HL-60/S4 treated with phorbol 12-myristate 13-acetate at 8.2 ng/mL for 4 days and 3 days (cell line): ENCODE data around the gene ZNF100.
"Not testable (repeated sequence)": the region's sequence is repeated elsewhere in the genome, so short reads cannot be mapped to it uniquely, and the experiment has no call there.

ENCODE experiments used
- in situ Hi-C: fragments of 300-500 bp; cut with MboI; formaldehyde crosslinking; loops from 2 replicates; pipeline ENCODE4 v1.15.0; 2022; ENCODE audit warnings: low sequenced_read_pairs

Gene ZNF100

DNA sequence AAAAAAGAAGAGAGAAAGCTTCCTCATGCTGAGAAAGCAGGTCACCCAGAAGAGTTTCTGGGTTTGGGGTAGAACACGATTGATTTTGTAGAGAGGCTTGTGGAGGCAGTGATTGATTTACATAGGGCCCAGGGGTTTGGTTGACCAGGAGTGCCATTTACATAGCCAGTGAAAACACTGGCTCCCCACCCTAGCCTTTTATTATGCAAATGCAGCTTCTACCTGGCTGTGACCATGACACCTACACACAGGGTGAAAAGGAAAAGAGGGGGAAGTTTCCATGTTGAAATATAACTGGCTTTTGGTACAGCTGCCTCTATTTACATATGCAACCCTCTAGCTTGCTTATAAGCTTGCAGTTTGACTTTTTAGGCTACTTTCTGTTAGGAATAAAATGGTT lies 62.0 kb downstream of the ZNF100 start:
- in situ Hi-C loops: no loop called here

DNA sequence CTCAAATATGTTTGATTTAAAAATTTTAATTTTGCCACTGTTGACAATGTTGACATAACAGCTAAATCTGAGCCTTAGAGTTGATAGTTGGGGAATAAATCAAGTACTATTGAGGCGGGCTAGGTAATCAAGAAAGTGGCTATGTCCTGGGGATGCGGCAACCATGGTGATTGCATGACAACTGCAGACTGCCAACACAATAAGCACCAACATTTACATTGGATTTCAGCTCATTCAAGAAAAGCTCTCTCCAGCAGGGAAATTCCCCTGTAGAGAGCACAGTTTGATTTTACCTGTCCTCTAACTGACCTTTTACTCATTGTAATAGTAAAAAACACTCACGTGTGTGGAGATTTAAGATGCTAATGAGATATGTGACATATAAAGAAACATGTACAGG lies 63.1 kb downstream of the ZNF100 start:
- in situ Hi-C loops: no loop called here

DNA sequence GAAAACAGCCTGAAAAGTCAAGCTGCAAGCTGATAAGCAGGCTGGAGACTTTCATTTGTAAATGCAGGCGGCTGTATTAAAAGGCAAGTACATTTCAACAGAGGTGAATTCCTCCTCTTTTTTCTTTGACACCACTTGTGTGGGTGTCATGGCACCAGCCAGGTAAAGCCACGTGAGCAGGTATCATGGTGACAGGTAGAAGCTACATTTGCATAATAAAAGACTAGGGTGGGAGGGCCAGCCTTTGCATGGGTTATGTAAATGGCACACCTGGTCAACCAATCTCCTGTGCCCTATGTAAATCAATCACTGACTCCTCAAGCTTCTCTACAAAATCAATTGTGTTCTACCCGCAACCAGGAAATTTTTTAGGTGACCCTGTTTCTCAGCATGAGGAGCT lies 68.2 kb downstream of the ZNF100 start:
- in situ Hi-C loops: no loop called here

DNA sequence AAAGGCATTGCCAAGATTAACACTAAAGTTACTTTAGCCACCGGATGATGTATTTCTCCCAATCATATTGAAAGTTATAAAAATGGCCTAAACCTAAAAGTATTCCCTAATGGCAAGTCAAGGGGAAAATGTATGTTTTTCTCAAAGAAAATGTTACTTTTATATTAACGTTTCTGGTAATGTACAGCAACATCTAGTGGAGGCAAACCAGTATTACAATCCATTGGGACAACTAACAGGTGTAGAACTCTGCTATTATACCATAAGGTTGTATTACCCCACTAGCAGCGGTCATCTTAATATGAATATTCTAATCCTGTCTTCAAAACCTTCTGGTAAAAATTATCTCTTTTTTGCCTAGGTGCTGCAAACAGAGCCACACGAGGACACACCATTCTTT lies 69.2 kb downstream of the ZNF100 start:
- in situ Hi-C loops: no loop called here

DNA sequence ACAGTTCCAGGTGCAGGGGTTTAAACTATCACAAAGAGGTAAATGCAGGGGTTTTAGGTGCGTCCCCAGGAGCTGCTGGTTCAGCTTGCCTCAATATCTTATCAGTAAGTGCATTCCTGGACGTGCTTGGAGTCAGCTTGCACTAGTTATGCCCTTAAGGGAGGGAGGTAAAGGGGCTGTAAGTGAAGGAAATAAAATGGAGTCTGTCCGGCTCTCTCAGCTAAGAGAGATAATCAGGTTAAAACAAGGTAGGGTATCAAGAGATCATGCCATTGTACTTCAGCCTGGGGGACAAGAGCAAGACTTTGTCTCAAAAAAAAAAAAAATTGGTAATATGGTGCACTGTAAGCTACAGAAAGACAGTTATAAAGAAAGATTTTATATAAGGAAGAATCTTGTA lies 69.7 kb downstream of the ZNF100 start:
- in situ Hi-C loops: no loop called here

DNA sequence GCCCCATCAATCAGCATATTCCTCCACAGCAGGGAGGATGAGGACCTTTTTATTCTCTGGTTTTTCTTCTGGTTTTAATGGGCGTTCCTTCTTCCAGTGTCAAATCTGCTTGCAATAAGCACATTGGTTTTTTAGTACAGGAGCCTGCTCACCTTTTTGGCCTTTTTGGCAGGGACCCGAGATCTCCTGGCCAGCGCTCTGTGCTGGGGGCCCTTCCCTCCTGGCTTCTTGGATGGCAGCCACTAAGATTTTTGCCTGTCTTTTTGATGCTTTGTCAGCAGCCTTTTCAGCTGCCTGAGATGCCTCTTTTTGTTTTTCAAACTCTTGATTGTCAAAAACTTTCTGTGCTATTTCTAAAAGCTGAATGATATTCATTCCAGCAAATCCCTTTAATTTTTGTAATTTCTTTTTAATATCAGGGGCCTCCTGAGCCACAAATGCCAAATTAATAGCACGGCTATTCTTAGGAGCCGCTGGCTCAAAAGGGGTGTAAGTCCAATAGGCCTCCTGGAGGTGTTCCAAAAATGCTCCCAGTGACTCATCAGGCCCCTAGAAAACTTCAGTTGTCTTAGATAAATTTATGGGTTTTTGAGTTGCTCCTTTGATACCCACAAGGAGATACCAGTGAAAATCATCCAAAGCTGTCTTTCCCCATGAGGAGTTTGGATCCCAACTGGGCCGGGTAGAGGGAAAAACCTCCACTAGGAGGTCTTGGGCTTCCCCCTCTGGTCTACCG lies 73.0 kb downstream of the ZNF100 start:
- in situ Hi-C loops: no loop called here

DNA sequence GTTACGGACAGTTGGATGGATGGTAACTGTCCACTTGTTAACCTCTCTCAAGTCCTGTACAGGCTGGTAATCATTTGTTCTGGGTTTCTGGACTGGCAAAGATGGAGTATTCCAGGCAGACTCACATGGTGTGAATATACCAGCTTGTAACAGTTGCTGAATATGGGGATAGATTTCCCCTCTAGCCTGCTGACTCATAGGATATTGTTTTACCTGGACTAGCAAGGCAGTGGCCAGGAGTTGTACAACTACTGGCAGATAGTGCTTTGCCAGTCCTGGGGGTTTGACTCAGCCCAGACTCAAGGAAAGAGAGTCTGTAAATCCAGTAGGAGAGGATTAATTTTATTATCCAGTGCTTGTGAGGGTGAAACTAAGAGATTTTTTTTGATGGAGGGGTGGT lies 74.0 kb downstream of the ZNF100 start:
- in situ Hi-C loops: no loop called here

DNA sequence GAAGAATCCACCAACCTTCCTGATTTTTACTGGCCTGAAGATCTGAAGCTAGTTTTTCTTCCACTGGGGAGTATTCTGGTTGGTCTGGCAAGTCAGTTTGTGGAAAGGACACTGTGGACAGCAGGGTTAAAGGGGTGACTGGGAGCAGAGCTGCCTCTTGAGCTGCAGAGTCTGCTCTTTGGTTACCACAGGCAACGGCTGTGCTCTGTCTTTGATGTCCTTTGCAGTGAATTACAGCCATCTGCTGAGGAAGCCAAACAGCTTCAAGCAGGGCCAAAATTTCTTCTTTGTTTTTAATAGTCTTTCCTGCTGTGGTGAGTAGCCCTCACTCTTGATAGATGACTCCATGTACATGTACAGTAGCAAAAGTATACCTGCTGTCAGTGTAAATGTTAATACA lies 75.7 kb downstream of the ZNF100 start:
- in situ Hi-C loops: no loop called here

DNA sequence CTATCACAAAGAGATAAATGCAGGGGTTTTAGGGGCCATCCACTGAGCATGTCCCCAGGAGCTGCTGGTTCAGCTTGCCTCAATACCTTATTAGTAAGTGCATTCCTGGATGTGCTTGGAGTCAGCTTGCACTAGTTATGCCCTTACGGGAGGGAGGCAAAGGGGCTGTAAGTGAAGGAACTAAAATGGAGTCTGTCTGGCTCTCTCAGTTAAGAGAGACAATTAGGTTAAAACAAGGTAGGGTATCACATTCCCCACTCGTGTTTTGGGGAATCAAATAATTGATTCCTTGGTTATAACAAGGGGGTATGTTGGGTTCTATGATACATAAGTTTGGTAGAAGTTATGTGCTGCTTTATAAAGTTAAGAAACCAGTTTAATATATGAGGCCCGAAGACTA lies 78.9 kb downstream of the ZNF100 start:
- in situ Hi-C loops: no loop called here

DNA sequence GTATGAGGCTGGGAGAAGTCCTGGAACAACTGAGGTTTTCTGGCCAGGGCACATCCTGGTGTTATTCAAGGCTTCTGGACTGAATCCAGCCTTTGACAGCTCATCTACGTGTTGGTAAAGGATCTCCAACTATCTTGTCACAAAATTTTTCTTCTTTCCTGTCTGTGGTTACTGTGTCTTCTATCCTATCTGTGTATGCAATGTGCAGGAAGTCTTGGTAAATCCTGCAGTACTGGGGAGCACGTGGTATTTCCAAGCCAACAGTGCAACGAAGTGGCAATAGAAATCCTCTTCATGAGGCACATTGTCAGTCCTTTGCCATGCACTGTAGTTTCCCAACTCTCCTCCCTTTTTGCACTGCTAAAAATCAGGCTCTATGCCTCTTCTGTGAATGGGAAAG lies 86.7 kb downstream of the ZNF100 start:
- in situ Hi-C loops: no loop called here

DNA sequence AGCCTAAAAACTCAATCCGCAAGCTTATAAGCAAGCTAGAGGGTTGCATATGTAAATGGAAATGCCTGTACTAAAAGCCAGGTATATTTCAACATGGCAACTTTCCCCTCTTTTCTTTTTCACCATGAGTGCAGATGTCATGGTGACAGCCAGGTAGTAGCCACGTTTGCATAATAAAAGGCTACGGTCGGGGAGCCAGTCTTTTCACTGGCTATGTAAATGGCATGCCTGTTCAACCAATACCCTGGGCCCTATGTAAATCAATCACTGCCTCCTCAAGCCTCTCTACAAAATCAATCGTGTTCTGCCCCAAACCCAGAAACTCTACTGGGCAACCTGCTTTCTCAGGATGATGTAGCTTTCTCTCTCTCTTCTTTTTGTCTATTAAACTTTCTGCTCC lies 87.4 kb downstream of the ZNF100 start:
- in situ Hi-C loops: no loop called here

DNA sequence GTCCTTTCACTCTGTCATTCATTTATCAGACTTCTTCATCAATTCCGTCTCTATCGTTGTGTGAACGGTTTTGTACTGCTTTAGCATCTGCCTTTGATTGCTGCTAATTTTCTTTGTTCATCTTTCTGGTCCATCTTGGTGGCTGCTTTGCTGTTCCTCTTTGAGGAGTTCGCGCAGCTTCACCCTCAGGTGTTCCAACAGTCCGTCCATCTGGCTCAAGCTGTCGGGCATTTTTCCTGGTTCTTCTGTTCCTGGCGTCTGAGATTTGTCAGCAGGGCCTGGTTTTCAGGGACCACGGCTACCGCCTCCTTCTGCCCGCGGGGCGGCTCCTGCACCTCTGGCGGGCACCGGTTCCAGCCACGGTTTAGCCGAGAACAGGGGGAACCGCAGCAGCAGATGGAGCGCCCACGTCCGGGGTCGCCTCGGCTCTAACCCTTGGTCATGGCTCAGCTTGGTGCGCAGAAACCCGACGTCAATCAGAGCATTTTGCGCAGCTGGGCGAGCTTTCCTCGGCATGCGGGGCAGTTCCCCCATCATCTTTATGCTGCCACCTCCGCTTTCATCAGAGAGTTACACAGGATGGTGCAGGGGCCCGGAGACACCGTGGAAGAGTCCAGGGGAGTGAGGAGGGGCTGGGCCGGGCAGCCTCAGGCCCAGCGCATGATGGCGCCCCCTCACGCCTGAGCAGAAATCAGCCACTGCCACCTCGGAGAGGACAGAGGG lies 89.5 kb downstream of the ZNF100 start:
- in situ Hi-C loops: no loop called here

DNA sequence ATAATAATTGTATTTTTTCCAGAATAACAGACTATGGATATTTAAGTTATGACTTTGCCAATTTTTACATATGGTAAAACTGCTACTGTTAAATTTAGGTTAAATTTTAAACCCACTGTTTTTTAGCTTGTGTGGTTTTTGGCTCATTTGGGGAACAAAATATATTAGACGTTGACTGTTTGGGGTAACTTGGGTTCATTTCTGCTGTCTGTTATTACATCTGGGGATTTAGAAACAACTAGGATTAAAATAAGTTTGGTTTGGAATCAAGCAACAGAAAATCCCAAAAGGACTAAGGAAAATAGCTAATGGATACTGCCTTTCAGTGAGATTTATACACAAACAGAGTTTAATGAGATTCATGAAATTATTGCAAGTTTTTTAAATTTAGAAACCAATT lies 92.9 kb downstream of the ZNF100 start:
- in situ Hi-C loops: no loop called here

DNA sequence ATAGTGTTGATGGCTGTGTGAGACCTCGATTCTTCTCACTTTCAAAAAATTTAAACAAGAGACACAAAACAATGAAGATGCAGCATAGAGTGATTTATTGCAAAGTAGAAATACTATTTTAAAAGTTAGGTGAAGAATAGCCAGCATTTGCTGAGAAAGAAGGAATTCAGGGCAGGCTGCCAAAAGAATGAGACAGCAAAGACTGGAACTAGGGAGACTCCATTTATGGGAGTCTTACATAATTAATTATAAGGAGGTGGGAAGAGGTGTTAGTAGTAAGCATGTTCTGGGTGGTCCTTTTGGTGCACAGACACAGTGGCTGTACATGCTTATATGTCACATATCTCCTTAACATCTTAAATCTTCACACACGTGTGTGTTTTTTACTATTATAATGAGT lies 93.9 kb downstream of the ZNF100 start:
- in situ Hi-C loops: not testable (repeated sequence)
